NCI-H1092 treated with DMSO at 0.1 percent for 48 hours (cell line): ENCODE results near the gene DIPK1A.

Source experiments
- DNase-seq: peaks from one replicate; lab custom pipeline; 2025; lab: John Stamatoyannopoulos, UW

DIPK1A gene

GRCh38 chr1:92876351-92876750 is 84.9 kb downstream of the DIPK1A start:
- no peak for DNase-seq

GRCh38 chr1:92874987-92875386 is 86.3 kb downstream of the DIPK1A start:
- no peak for DNase-seq

- no peak for DNase-seq
Observed at GRCh38 chr1:92872719-92873118, 88.5 kb downstream of the DIPK1A start.

- no peak for DNase-seq
Observed at GRCh38 chr1:92870591-92870990, 90.7 kb downstream of the DIPK1A start.

GRCh38 chr1:92864131-92864530 is 97.1 kb downstream of the DIPK1A start:
- no peak for DNase-seq

GRCh38 chr1:92862605-92863004 is 98.7 kb downstream of the DIPK1A start:
- no peak for DNase-seq

GRCh38 chr1:92859400-92860039 is 101.7 kb downstream of the DIPK1A start:
- DNase-seq = no peak

GRCh38 chr1:92858564-92859399 is 102.5 kb downstream of the DIPK1A start:
- DNase-seq = peak; percentile 83

GRCh38 chr1:92857817-92858216 is 103.4 kb downstream of the DIPK1A start:
- no peak for DNase-seq

GRCh38 chr1:92855236-92855635 is 106.0 kb downstream of the DIPK1A start:
- no peak for DNase-seq

- no peak for DNase-seq
Observed at GRCh38 chr1:92854101-92854785, 107.0 kb downstream of the DIPK1A start.

- no peak for DNase-seq
Observed at GRCh38 chr1:92853299-92853698, 108.0 kb downstream of the DIPK1A start.

- DNase-seq = peak; percentile 10
Observed at GRCh38 chr1:92851729-92852128, 109.5 kb downstream of the DIPK1A start.

- DNase-seq = no peak
Observed at GRCh38 chr1:92850019-92850418, 111.2 kb downstream of the DIPK1A start.

- no peak for DNase-seq
Observed at GRCh38 chr1:92848201-92848600, 113.1 kb downstream of the DIPK1A start.

GRCh38 chr1:92845908-92846307 is 115.4 kb downstream of the DIPK1A start:
- no peak for DNase-seq

- DNase-seq = no peak
Observed at GRCh38 chr1:92844439-92844838, 116.8 kb downstream of the DIPK1A start.

- DNase-seq = no peak
Observed at GRCh38 chr1:92843429-92844352, 117.6 kb downstream of the DIPK1A start.

- DNase-seq = no peak
Observed at GRCh38 chr1:92843046-92843423, 118.2 kb downstream of the DIPK1A start.

- no peak for DNase-seq
Observed at GRCh38 chr1:92842082-92843045, 118.9 kb downstream of the DIPK1A start.

- no peak for DNase-seq
Observed at GRCh38 chr1:92840600-92840999, 120.7 kb downstream of the DIPK1A start.
